ENCODE results near the gene TNKS2.

DNA sequence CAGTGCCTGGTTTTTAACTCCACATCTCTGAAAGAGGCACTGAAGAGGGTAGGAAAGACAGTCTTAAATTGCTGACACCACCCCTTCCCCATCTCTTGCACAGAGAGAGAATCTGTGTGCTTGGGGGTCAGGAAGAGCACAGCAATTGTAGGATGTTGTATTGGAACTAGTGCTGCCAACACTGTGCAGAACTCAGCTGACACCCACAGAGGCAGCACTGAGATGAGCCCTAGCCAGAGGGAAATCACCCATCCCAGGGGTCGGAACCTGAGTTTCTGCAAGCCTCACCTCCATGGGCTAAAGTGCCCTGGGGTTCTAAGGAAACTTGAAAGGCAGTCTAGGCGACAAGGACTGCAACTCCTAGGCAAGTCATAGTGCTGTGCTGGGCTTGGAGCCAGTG, 11.0 kb upstream of the TNKS2 start:
- TF ChIP-seq CTCF (IDR thresholded peaks at IDR 0.05): no peak
- TF ChIP-seq EZH2phosphoT487 (IDR thresholded peaks at IDR 0.05): no peak
- no peak for TF ChIP-seq EZH2 (IDR thresholded peaks at IDR 0.05)

Measured in neural progenitor cell (in vitro differentiated cells).